Neural cell (in vitro differentiated cells): ENCODE results near the gene C4orf36.

Source experiments
- CTCF ChIP-seq: fragments of 450-650 bp; IDR thresholded peaks from 2 replicates; pipeline ENCODE4 v1.5.1; 2014; ENCODE audit warnings: antibody characterized with exemption, mild to moderate bottlenecking, moderate library complexity; ENCODE audit not compliant: poor library complexity, severe bottlenecking
- EP300 ChIP-seq: fragments of 450-650 bp; conservative IDR thresholded peaks from 2 replicates; pipeline ENCODE4 v1.6.1; 2014; ENCODE audit warnings: antibody characterized with exemption, mild to moderate bottlenecking, moderate library complexity; ENCODE audit not compliant: poor library complexity, severe bottlenecking
- EZH2 ChIP-seq: fragments of 200-600, 300-800 bp; shearing (Covaris generic), sonication (generic); IDR thresholded peaks from 2 replicates; pipeline ENCODE4 v1.6.1; 2014; ENCODE audit warnings: antibody characterized with exemption, low read length, borderline replicate concordance, mild to moderate bottlenecking; ENCODE audit not compliant: insufficient read depth, poor library complexity, severe bottlenecking
- POLR2AphosphoS5 ChIP-seq: IDR thresholded peaks from 2 replicates; pipeline ENCODE4 v1.6.1; 2012
- RAD21 ChIP-seq: fragments of 450-650 bp; conservative IDR thresholded peaks from 2 replicates; pipeline ENCODE4 v1.6.1; 2014; ENCODE audit warnings: antibody characterized with exemption, mild to moderate bottlenecking, moderate library complexity
- REST ChIP-seq: IDR thresholded peaks from 2 replicates; pipeline ENCODE4 v1.6.1; 2012; ENCODE audit warnings: borderline replicate concordance
- TAF1 ChIP-seq: IDR thresholded peaks from 2 replicates; pipeline ENCODE4 v1.6.1; 2012; ENCODE audit warnings: low read depth

GRCh38 chr4:86938771-86939520 is 46.7 kb upstream of the C4orf36 start:
- TF ChIP-seq EP300 (no peak), CTCF (no peak), EZH2 (no peak), POLR2AphosphoS5 (no peak), TAF1 (no peak), REST (no peak), RAD21 (no peak)
